HEK293 (cell line): ENCODE data around the gene IL36RN.

Experiments used
- CTCF ChIA-PET: fragments of 350-600 bp; formaldehyde crosslinking; extraction: SDS; loops from one replicate; lab custom pipeline; 2021; ENCODE audit warnings: antibody characterized with exemption; lab: Yijun Ruan, JAX
- POLR2A ChIA-PET: fragments of 300-600 bp; formaldehyde crosslinking; extraction: SDS; loops from one replicate; lab custom pipeline; 2020; ENCODE audit warnings: antibody characterized with exemption, inconsistent platforms; lab: Yijun Ruan, JAX
- H3K27ac ChIP-seq: fragments of 200-500 bp; sonication (Bioruptor generic); 2 replicates; pipeline ENCODE4 v1.5.1; 2014; ENCODE audit warnings: low read depth, low read length, control low read depth, inconsistent platforms; ENCODE audit errors: extremely low read depth
- H3K36me3 ChIP-seq, 2 experiments: fragments of 200-500 bp in 1 of 2; sonication (Bioruptor generic) in 1 of 2; 1 replicate in 1 of 2; 2 replicates in 1 of 2; pipeline ENCODE4 v1.5.1; 2014 to 2017; ENCODE audit warnings: inconsistent platforms in 2 of 2, low read length in 2 of 2; ENCODE audit not compliant: control insufficient read depth in 2 of 2, insufficient read depth in 1 of 2
- H3K4me1 ChIP-seq: fragments of 200-500 bp; sonication (Bioruptor generic); 2 replicates; pipeline ENCODE4 v1.5.1; 2014; ENCODE audit warnings: mild to moderate bottlenecking, low read length, inconsistent platforms; ENCODE audit not compliant: control insufficient read depth, insufficient read depth
- H3K4me3 ChIP-seq: 2 replicates; pipeline ENCODE4 v1.5.1; 2011; ENCODE audit warnings: low read depth, mild to moderate bottlenecking, control low read depth, low read length, moderate library complexity
- H3K9me3 ChIP-seq: fragments of 200-500 bp; sonication (Bioruptor generic); 2 replicates; pipeline ENCODE4 v1.5.1; 2014; ENCODE audit warnings: low read depth, low read length, inconsistent platforms; ENCODE audit not compliant: control insufficient read depth, insufficient read depth
- FEZF1 ChIP-seq: fragments of 450-650 bp; formaldehyde crosslinking; IDR thresholded peaks from 2 replicates; pipeline ENCODE4 v1.5.1; 2016; ENCODE audit warnings: missing biosample characterization, missing genetic modification characterization
- GFI1B ChIP-seq: fragments of 450-650 bp; formaldehyde crosslinking; IDR thresholded peaks from 2 replicates; pipeline ENCODE4 v1.5.1; 2016; ENCODE audit warnings: missing biosample characterization, missing genetic modification characterization
- HOXC10 ChIP-seq: sonication (generic); formaldehyde crosslinking; IDR thresholded peaks from 2 replicates; pipeline ENCODE4 v1.8.1; 2023; ENCODE audit warnings: mild to moderate bottlenecking, missing genetic modification reagents
- PRDM10 ChIP-seq: fragments of 450-650 bp; formaldehyde crosslinking; IDR thresholded peaks from 2 replicates; pipeline ENCODE4 v1.5.1; 2016; ENCODE audit warnings: missing biosample characterization, missing genetic modification characterization
- PRDM2 ChIP-seq: fragments of 450-650 bp; formaldehyde crosslinking; IDR thresholded peaks from 2 replicates; pipeline ENCODE4 v1.5.1; 2016; ENCODE audit warnings: missing biosample characterization, missing genetic modification characterization, borderline replicate concordance
- SCRT1 ChIP-seq: fragments of 450-650 bp; formaldehyde crosslinking; IDR thresholded peaks from 2 replicates; pipeline ENCODE4 v1.5.1; 2016; ENCODE audit warnings: missing biosample characterization, missing genetic modification characterization, borderline replicate concordance
- ZBTB10 ChIP-seq: fragments of 450-650 bp; formaldehyde crosslinking; IDR thresholded peaks from 2 replicates; pipeline ENCODE4 v1.5.1; 2016; ENCODE audit warnings: missing biosample characterization, missing genetic modification characterization
- ZBTB17 ChIP-seq: fragments of 450-650 bp; formaldehyde crosslinking; IDR thresholded peaks from 2 replicates; pipeline ENCODE4 v1.5.1; 2016; ENCODE audit warnings: missing biosample characterization, missing genetic modification characterization
- ZBTB6 ChIP-seq: fragments of 450-650 bp; formaldehyde crosslinking; IDR thresholded peaks from 2 replicates; pipeline ENCODE4 v1.5.1; 2017; ENCODE audit warnings: missing biosample characterization, missing genetic modification characterization
- ZNF138 ChIP-seq: fragments of 450-650 bp; formaldehyde crosslinking; IDR thresholded peaks from 2 replicates; pipeline ENCODE4 v1.5.1; 2016; ENCODE audit warnings: missing biosample characterization, missing genetic modification characterization, borderline replicate concordance
- ZNF140 ChIP-seq: fragments of 450-650 bp; formaldehyde crosslinking; IDR thresholded peaks from 2 replicates; pipeline ENCODE4 v1.5.1; 2016; ENCODE audit warnings: missing biosample characterization, missing genetic modification characterization
- ZNF157 ChIP-seq: fragments of 450-650 bp; formaldehyde crosslinking; IDR thresholded peaks from 2 replicates; pipeline ENCODE4 v1.5.1; 2016; ENCODE audit warnings: missing biosample characterization, missing genetic modification characterization
- ZNF16 ChIP-seq: fragments of 450-650 bp; formaldehyde crosslinking; IDR thresholded peaks from 2 replicates; pipeline ENCODE4 v1.5.1; 2016; ENCODE audit warnings: low read depth, missing biosample characterization, missing genetic modification characterization
- ZNF239 ChIP-seq: fragments of 450-650 bp; formaldehyde crosslinking; IDR thresholded peaks from 2 replicates; pipeline ENCODE4 v1.5.1; 2016; ENCODE audit warnings: missing biosample characterization, missing genetic modification characterization
- ZNF324 ChIP-seq: fragments of 450-650 bp; formaldehyde crosslinking; IDR thresholded peaks from 2 replicates; pipeline ENCODE4 v1.5.1; 2016; ENCODE audit warnings: missing biosample characterization, missing genetic modification characterization
- ZNF350 ChIP-seq: fragments of 450-650 bp; formaldehyde crosslinking; IDR thresholded peaks from 2 replicates; pipeline ENCODE4 v1.5.0; 2017; ENCODE audit warnings: missing biosample characterization, mild to moderate bottlenecking, missing genetic modification characterization
- ZNF514 ChIP-seq: fragments of 450-650 bp; formaldehyde crosslinking; IDR thresholded peaks from 2 replicates; pipeline ENCODE4 v1.5.1; 2016; ENCODE audit warnings: missing biosample characterization, missing genetic modification characterization
- ZNF555 ChIP-seq: fragments of 450-650 bp; formaldehyde crosslinking; conservative IDR thresholded peaks from 2 replicates; pipeline ENCODE4 v1.5.1; 2017; ENCODE audit warnings: missing biosample characterization, mild to moderate bottlenecking, missing genetic modification characterization, inconsistent platforms
- ZNF558 ChIP-seq: fragments of 450-650 bp; formaldehyde crosslinking; IDR thresholded peaks from 2 replicates; pipeline ENCODE4 v1.5.1; 2016; ENCODE audit warnings: missing biosample characterization, missing genetic modification characterization
- ZNF580 ChIP-seq: fragments of 450-650 bp; formaldehyde crosslinking; IDR thresholded peaks from 2 replicates; pipeline ENCODE4 v1.5.1; 2016; ENCODE audit warnings: missing biosample characterization, missing genetic modification characterization
- ZNF624 ChIP-seq: fragments of 450-650 bp; formaldehyde crosslinking; IDR thresholded peaks from 2 replicates; pipeline ENCODE4 v1.5.1; 2017; ENCODE audit warnings: missing biosample characterization, missing genetic modification characterization
- ZNF701 ChIP-seq: fragments of 450-650 bp; formaldehyde crosslinking; IDR thresholded peaks from 2 replicates; pipeline ENCODE4 v1.5.1; 2016; ENCODE audit warnings: missing biosample characterization, missing genetic modification characterization
- ZSCAN4 ChIP-seq: fragments of 450-650 bp; formaldehyde crosslinking; IDR thresholded peaks from 2 replicates; pipeline ENCODE4 v1.5.1; 2017; ENCODE audit warnings: missing biosample characterization, missing genetic modification characterization

Gene IL36RN

GRCh38 chr2:113112871-113113270 is 53.9 kb downstream of the IL36RN start (continued):
- TF ChIP-seq PRDM10 (tag by site-specific recombination) (no peak), ZNF16 (tag by site-specific recombination) (no peak), ZSCAN4 (tag by site-specific recombination) (no peak), SCRT1 (tag by site-specific recombination) (no peak)

GRCh38 chr2:113113807-113114206 is 54.8 kb downstream of the IL36RN start:
- Histone ChIP-seq H3K27ac (no peak overlapping the region), H3K4me1 (no peaks in the 10 kb centered on the region), H3K9me3 (no peaks in the 10 kb centered on the region), H3K4me3 (no peak overlapping the region), H3K36me3 (no peaks in the 10 kb centered on the region)
- POLR2A ChIA-PET = no interaction called here
- CTCF ChIA-PET = interaction anchor here (0.7 to 3.2 kb wide), 4 partner anchors 20 to 263 kb away, joined by 3 to 11 read pairs (median 4); no protein-coding TSS in a partner anchor
- TF ChIP-seq ZNF701 (tag by site-specific recombination) (no peak), ZNF138 (no peak), ZNF555 (tag by site-specific recombination) (no peak), ZNF350 (tag by site-specific recombination) (no peak), ZNF140 (no peak), ZBTB17 (tag by site-specific recombination) (no peak), HOXC10 (no peak), ZNF624 (tag by site-specific recombination) (no peak), ZNF558 (no peak), ZNF157 (tag by site-specific recombination) (no peak), FEZF1 (tag by site-specific recombination) (no peak), ZNF324 (tag by site-specific recombination) (no peak), PRDM2 (tag by site-specific recombination) (no peak), GFI1B (tag by site-specific recombination) (no peak), ZNF580 (tag by site-specific recombination) (no peak), ZBTB6 (no peak), ZBTB10 (tag by site-specific recombination) (no peak), ZNF239 (tag by site-specific recombination) (no peak), ZNF514 (tag by site-specific recombination) (no peak)
